Stimulated activated memory B cell treated with anti-CD40 and anti-IgM and Interleukin-4, amounts not matched to agents 10 μg/mL and 1 μg/mL and 100 μg/mL, for 72 hours (primary cell): ENCODE data around the gene LINC00305.

Experiments
- ATAC-seq: fragments of 150-1000 bp; cut with Tn5 transposase; 2 replicates; pipeline ENCODE4 v1.10.0; 2021
- H3K27ac Mint-ChIP-seq: one replicate; pipeline ENCODE4 v1.8.0; 2022; ENCODE audit warnings: mild to moderate bottlenecking, mixed read lengths
- H3K27me3 Mint-ChIP-seq: one replicate; pipeline ENCODE4 v1.8.0; 2022; ENCODE audit warnings: mixed read lengths
- H3K36me3 Mint-ChIP-seq: one replicate; pipeline ENCODE4 v1.8.0; 2022; ENCODE audit warnings: mixed read lengths
- H3K4me1 Mint-ChIP-seq: one replicate; pipeline ENCODE4 v1.8.0; 2022; ENCODE audit warnings: mixed read lengths
- H3K4me3 Mint-ChIP-seq: one replicate; pipeline ENCODE4 v1.8.0; 2022; ENCODE audit warnings: mild to moderate bottlenecking, moderate library complexity, mixed read lengths
- H3K9me3 Mint-ChIP-seq: one replicate; pipeline ENCODE4 v1.8.0; 2022; ENCODE audit warnings: mixed read lengths

The LINC00305 gene

DNA sequence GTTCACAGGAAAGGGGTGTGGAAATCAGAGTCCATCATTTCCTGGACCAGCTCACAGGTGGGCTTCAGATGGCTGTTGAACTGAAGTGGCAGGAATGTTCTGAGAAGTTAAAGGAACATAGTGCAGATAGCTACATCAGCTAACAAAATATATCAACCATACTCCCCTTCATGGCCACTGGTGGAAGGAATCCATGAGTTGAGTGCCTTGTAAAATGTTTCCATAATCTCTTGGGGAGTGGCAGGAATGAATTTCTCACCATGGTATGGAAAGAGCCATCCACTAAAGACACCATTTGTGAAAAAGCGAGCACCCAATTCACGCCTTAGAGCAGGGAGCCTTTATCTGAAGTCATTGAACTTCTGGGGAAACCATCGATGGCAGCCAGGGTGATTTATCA is at the start of gene LINC00305:
LINC00305 (minus strand) TSS at position 101 of the 400 bp plus-strand sequence.
- H3K9me3 Mint-ChIP-seq: no peaks in the 10 kb centered on the region
- no peak for ATAC-seq

DNA sequence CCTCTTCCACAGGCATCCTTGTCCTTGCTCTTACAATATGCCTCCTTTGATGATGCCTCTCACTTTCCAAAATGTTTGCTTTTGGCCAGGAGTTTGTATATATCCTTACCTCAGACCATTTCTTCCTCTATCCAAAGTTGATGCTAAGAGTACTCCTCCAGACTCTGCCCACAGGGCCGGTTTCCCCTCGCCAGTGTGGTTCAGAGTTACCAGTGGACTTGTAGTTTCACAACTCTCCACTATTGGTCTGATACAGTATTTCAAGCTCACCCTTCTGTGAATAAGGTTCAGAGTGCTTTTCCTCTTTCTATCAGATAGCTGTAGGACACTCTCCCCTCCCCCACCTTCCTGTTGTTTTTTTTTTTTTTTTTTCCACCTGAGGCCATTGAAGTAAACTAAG is 42.2 kb upstream of the LINC00305 start:
- Mint-ChIP-seq H3K9me3 (no peaks in the 10 kb centered on the region), H3K4me3 (no peak overlapping the region), H3K36me3 (no peaks in the 10 kb centered on the region), H3K27me3 (peaks cover 8% of the 10 kb centered on the region), H3K27ac (no peak overlapping the region), H3K4me1 (no peaks in the 10 kb centered on the region)
- no peak for ATAC-seq

More for the DNA sequence above, at the start of gene LINC00305:
- H3K27me3 Mint-ChIP-seq: no peaks in the 10 kb centered on the region
- no peaks in the 10 kb centered on the region for H3K4me1 Mint-ChIP-seq
- no peaks in the 10 kb centered on the region for H3K36me3 Mint-ChIP-seq
- no peak within 1 kb of the TSS for H3K27ac Mint-ChIP-seq
- H3K4me3 Mint-ChIP-seq: no peak within 1 kb of the TSS

DNA sequence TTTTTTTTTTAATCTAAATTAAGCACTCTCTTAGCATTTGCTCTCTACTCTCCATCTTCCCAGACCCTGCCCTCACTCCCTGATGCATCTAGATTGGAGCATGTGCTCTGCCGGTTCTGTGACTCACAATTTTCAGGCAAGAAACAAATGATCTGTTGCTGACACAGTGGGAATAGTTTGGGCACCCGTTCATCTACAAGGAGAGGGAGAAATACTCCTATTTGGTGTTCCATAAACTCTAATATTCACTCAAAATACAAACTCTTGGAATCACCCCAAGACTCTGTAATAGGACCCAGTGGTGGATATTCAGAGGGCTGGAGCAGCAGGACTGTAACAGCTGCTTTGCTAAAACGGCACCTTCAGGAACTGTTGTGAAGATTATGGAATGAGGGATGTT is 37.1 kb upstream of the LINC00305 start:
- Mint-ChIP-seq H3K36me3 (no peaks in the 10 kb centered on the region), H3K9me3 (no peaks in the 10 kb centered on the region), H3K27me3 (no peaks in the 10 kb centered on the region), H3K27ac (no peak overlapping the region), H3K4me1 (no peaks in the 10 kb centered on the region), H3K4me3 (no peak overlapping the region)
- ATAC-seq: no peak

DNA sequence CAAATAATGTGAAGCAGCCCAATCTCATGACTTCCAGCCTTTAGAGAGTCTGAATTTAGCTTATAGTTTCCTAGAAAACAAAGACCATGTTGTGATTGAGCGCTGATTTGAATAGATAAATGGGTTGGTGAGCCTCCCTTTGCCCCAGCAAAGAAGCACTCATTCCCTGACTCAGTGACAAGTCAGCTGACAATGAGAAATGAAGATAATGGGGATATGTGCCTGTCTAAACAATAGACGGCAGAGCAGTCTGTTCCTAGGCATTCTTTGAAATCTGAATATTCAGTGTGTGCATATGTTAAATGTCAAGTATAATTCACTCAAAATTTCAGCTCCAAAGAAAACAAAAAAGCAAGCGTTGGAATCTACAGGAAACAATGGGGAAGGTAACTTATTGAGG is 34.8 kb upstream of the LINC00305 start:
- no peak overlapping the region for H3K4me3 Mint-ChIP-seq
- no peak overlapping the region for H3K27ac Mint-ChIP-seq
- no peak for ATAC-seq
- no peaks in the 10 kb centered on the region for H3K4me1 Mint-ChIP-seq
- no peaks in the 10 kb centered on the region for H3K36me3 Mint-ChIP-seq
- H3K27me3 Mint-ChIP-seq: no peaks in the 10 kb centered on the region
- no peaks in the 10 kb centered on the region for H3K9me3 Mint-ChIP-seq

DNA sequence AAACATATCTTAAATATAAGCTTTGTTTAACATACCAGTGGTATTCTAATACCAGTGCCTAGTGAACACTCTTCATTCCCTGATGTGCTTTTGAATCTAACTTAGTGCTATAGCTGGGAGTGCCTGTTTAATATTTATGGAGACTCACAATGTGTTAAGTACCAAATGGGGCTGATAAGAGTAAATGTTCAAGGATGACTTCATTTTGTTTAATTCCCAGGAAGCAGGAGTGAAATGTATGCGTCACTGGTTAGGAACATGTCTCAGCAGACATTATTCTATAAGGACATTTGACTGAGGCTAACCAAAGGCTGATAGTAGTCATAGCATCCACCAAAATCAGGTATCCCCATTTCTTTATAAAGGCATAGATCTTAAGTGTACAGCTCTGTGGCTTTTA is 31.7 kb upstream of the LINC00305 start:
- Mint-ChIP-seq H3K4me1 (peaks cover 6% of the 10 kb centered on the region), H3K27ac (no peak overlapping the region), H3K9me3 (no peaks in the 10 kb centered on the region), H3K36me3 (no peaks in the 10 kb centered on the region), H3K27me3 (no peaks in the 10 kb centered on the region), H3K4me3 (no peak overlapping the region)
- ATAC-seq: no peak

DNA sequence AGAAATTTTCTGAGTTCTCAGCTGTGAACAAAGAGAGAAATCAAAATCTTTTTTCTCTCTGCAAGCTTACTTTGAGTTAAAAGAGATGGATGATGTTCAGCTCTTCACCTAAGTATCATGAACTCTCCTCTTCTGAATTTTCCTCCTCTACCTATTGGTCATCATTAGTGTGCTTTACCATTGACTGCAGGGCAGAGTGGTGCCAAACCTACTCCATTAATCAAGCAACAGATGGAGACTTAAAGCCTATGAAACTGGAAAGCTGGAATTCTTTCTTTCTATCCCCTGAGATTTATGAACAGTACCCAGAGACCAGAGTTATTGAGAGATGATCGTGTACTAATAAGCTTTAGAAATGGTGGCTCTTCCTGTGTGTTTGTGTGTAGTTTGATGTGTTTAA is 31.3 kb upstream of the LINC00305 start:
- Mint-ChIP-seq H3K4me3 (no peak overlapping the region), H3K36me3 (no peaks in the 10 kb centered on the region), H3K27me3 (no peaks in the 10 kb centered on the region), H3K27ac (no peak overlapping the region), H3K4me1 (peaks cover 7% of the 10 kb centered on the region), H3K9me3 (no peaks in the 10 kb centered on the region)
- ATAC-seq: no peak

DNA sequence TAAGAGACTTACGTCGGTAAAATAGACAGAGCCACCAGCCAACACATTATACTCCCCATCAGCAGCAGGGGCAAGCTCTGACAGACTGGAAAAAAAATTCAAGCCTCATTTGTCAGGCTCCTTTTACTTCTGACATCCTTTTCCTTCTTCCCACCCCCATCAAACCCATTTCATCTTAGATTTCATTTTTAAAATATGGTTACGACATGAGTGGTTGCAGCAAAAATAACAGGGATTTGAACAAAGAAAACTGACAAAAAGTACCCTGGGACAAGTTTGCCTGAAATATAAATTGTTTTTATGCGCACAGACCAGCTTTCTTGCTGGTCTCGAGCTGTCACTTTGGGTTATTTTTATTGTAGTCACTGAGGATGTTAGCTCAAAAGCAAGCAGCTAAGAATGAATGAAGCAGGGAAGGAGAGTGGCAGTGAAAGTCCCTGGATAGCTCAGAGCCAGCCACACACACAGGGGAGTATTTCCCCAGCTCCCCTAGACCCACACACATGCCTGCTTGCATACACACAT is 30.7 kb upstream of the LINC00305 start:
- Mint-ChIP-seq H3K36me3 (no peaks in the 10 kb centered on the region), H3K27me3 (no peaks in the 10 kb centered on the region), H3K4me1 (peaks cover 7% of the 10 kb centered on the region), H3K4me3 (no peak overlapping the region), H3K9me3 (no peaks in the 10 kb centered on the region), H3K27ac (no peak overlapping the region)
- no peak for ATAC-seq

DNA sequence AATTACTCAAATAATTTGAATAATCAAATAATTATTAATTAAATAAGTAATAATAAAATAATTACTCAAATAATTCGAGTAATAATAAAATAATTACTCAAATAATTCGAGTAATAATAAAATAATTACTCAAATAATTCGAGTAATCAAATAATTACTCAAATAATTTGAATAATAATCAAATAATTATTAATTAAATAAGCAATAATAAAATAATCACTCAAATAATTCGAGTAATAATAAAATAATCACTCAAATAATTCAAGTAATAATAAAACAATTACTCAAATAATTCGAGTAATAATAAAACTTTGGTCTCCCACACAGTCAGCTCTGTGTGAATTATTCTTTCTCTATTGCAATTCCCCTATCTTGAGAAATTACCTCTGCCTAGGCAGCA is 30.0 kb upstream of the LINC00305 start:
- Mint-ChIP-seq H3K36me3 (no peaks in the 10 kb centered on the region), H3K4me3 (no peak overlapping the region), H3K9me3 (no peaks in the 10 kb centered on the region), H3K27me3 (no peaks in the 10 kb centered on the region), H3K27ac (no peak overlapping the region), H3K4me1 (peaks cover 7% of the 10 kb centered on the region)
- ATAC-seq: no peak

DNA sequence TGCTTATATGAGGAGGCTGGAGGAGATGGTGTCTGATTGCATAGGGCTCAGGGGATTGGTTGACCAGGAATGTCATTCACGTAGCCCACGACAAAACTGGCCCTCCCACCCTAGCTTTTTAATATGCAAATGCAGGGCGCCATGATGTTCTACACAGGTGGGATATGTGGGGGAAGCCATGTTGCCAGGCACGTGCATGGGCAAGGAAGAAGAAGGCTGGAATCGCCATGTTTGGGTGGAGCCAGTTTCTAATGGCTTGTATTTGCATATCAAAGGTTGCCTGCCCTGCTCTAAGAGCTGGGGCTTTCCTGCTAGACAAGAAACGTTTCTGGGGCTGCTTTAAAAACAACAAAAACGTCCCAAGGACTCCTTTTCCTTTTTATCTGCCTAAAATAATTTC is 26.5 kb upstream of the LINC00305 start:
- H3K4me1 Mint-ChIP-seq: peaks cover 7% of the 10 kb centered on the region
- H3K9me3 Mint-ChIP-seq: no peaks in the 10 kb centered on the region
- H3K36me3 Mint-ChIP-seq: no peaks in the 10 kb centered on the region
- ATAC-seq: no peak
- H3K27me3 Mint-ChIP-seq: no peaks in the 10 kb centered on the region
- H3K27ac Mint-ChIP-seq: no peak overlapping the region
- H3K4me3 Mint-ChIP-seq: no peak overlapping the region

DNA sequence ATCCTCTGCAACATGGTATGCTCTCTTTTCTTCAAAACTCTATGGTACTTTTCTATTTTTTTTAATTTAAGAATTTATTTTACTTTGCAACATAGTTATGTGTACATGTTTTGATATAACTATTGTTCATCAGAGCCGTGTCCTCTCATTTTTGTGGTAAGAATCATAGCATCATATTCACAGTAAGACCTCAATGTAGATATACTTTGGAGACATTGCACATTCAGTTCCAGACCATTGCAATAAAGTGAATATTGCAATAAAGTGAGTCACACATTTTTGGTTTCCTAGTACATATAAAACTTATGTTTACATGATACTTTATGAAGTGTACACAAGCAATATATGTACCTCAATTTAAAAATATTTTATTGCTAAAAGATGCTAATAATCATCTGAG is 22.7 kb upstream of the LINC00305 start:
- peaks cover 7% of the 10 kb centered on the region for H3K4me1 Mint-ChIP-seq
- no peaks in the 10 kb centered on the region for H3K27me3 Mint-ChIP-seq
- H3K9me3 Mint-ChIP-seq: no peaks in the 10 kb centered on the region
- ATAC-seq: no peak
- no peak overlapping the region for H3K4me3 Mint-ChIP-seq
- no peaks in the 10 kb centered on the region for H3K36me3 Mint-ChIP-seq
- H3K27ac Mint-ChIP-seq: no peak overlapping the region

DNA sequence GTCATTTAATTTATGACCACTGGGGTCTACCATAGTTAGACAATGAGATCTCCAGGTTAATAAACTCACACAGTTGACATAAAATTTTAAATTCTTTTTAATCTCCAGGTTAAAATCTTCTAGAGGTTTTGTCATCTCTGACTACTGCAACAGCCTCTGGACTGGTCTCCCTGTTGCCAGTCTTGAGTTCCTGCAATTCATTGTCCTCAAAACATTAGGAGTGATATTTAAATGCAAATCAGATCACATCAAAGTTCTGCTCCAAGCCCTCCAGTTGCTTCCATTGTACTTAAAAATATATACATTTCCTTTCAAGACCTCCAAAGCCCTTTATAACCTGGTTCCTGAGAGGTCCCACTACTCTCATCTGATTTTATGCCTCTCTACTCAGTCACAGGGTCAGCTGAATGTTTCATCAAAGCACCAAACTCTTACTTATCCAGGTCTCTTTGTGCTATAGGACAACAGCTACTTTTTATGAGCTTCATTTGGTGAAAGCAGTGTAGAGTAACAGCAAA is 18.6 kb upstream of the LINC00305 start:
- Mint-ChIP-seq H3K9me3 (no peaks in the 10 kb centered on the region), H3K4me3 (no peak overlapping the region), H3K27me3 (no peaks in the 10 kb centered on the region), H3K36me3 (no peaks in the 10 kb centered on the region), H3K4me1 (no peaks in the 10 kb centered on the region), H3K27ac (no peak overlapping the region)
- ATAC-seq: no peak

DNA sequence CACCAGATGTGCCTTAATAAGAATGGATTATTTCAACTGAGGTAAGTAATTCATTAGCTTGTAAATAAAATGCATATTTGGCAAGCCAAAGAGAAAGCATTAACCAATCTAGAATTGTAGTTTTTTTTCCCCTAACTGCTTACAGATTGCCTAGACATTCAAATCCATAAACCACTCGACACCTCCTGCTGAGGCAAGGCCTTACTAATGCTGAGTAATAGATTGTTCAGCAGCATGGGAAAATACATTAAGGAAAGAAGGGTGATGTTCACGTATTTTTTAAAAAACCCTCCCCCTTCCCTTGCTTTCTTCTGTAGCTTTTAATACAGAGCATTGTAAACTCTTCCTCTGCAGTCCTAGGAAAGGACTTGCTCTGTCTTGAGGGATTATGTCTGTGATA is 17.0 kb upstream of the LINC00305 start:
- no peak for ATAC-seq
- no peaks in the 10 kb centered on the region for H3K4me1 Mint-ChIP-seq
- no peaks in the 10 kb centered on the region for H3K27me3 Mint-ChIP-seq
- no peak overlapping the region for H3K27ac Mint-ChIP-seq
- no peaks in the 10 kb centered on the region for H3K36me3 Mint-ChIP-seq
- no peak overlapping the region for H3K4me3 Mint-ChIP-seq
- no peaks in the 10 kb centered on the region for H3K9me3 Mint-ChIP-seq

DNA sequence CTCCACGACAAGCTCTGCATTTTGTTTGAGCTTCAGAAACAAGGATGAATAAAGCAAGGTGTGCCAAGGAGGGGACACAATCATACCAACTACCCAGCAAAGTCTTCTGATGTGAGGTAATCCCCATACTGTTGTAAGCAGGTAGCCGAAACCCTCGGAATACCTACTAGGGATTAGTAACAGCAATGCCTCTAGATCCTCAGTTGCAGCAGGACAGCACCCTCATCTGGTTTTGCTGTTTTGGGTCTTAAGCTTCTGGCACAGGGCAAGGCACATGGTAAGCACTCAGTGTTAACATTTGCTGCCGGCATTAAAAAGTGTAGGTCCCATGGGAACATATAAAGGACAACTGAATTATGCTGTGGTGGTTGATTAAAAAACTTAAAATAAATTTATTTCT is 16.0 kb upstream of the LINC00305 start:
- Mint-ChIP-seq H3K36me3 (no peaks in the 10 kb centered on the region), H3K27me3 (no peaks in the 10 kb centered on the region), H3K4me1 (no peaks in the 10 kb centered on the region), H3K27ac (no peak overlapping the region), H3K4me3 (no peak overlapping the region), H3K9me3 (no peaks in the 10 kb centered on the region)
- no peak for ATAC-seq

DNA sequence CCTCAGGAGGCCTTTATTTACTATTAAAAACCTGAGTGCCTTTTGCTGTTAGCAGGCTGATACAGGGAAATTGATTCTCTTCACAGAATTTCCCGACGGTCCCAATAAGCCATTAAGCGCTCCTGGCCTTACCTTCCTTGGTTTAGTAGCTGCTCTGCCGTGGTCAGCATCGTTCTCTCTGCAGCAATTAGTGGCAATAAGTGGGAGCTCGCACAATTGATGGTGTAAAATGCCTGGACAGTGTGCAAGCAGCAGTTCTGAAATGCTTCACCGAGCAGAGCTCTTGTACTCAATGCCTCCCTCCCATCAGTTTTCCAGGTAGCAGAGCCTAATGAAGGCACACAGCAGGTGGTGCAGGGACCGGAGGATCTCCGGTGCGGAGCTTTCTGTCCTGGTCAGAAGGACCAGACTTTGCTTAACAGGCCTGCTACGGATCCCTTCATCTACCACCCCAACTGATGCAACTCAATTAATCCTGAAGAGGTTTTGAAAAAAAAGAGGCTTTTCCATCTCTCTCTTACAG is 1.1 kb upstream of the LINC00305 start:
- H3K36me3 Mint-ChIP-seq: no peaks in the 10 kb centered on the region
- no peaks in the 10 kb centered on the region for H3K4me1 Mint-ChIP-seq
- H3K9me3 Mint-ChIP-seq: no peaks in the 10 kb centered on the region
- ATAC-seq: no peak
- H3K27ac Mint-ChIP-seq: no peak overlapping the region
- no peak overlapping the region for H3K4me3 Mint-ChIP-seq
- H3K27me3 Mint-ChIP-seq: no peaks in the 10 kb centered on the region

DNA sequence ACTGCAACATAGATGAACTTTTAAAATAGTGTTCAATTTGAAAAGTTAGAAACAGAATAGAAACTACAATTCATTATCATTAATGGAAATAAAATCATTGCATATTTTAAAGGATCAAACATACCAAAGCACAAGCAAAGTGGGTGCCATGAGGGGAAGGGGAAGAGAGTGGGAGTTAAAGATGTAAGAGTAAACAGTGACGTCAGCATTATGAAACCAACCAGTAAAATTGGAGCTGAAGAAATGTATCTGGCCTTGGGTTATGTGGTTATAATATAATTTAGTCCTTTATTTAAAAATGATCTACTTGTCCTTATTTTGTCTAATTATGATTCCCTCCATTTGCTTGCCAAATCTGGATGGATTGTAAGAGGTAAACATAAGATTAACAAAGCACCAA is 6.0 kb downstream of the LINC00305 start:
- Mint-ChIP-seq H3K9me3 (no peaks in the 10 kb centered on the region), H3K27me3 (no peaks in the 10 kb centered on the region), H3K4me3 (no peak overlapping the region), H3K4me1 (no peaks in the 10 kb centered on the region), H3K27ac (no peak overlapping the region), H3K36me3 (no peaks in the 10 kb centered on the region)
- ATAC-seq: no peak

DNA sequence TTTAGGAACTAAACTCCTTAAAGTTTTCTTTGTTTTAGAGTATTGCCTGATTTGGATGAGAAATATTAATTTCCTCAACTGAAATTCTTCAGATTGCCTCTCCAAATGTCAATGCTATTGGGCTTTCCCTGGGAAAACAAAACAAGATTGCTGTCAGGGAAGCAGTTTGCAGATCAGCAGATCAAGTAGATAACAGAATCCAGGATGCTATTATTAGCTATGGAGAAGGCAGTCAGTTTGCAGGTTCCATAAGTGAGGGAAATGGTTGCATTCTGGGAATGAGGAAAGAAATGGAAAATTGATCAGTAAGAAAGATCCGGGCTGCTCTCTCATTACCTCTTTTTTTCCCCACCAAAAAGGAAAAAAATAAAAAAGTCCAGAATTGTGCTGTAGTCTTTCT is 11.0 kb downstream of the LINC00305 start:
- Mint-ChIP-seq H3K36me3 (no peaks in the 10 kb centered on the region), H3K4me1 (no peaks in the 10 kb centered on the region), H3K27me3 (peaks cover 16% of the 10 kb centered on the region), H3K9me3 (no peaks in the 10 kb centered on the region), H3K4me3 (no peak overlapping the region), H3K27ac (no peak overlapping the region)
- no peak for ATAC-seq
